Upper lobe of left lung (tissue), 6 donors: Measurements from ENCODE around the gene CYB561. TPM values are rescaled to one million over a fixed set of nuclear protein-coding genes. Genes with fewer than 3 reads are reported as not detected.
"Not testable (repeated sequence)": the region's sequence is repeated elsewhere in the genome, so short reads cannot be mapped to it uniquely, and the experiment has no call there.

Source experiments
- ATAC-seq, 2 donors: fragments of 200-7000 bp; cut with Tn5 transposase; one replicate each; pipeline ENCODE4 v1.9.1; 2022; ENCODE audit warnings: mild to moderate bottlenecking in 2 of 2, moderate library complexity in 2 of 2; ENCODE audit not compliant: low FRiP score in 2 of 2
- DNase-seq, 2 donors: peaks; one replicate each; pipeline ENCODE4 v3.0.0-alpha.2; 2019 to 2020
- H3K27ac ChIP-seq, 4 donors: fragments of 200-600 bp; sonication (generic); one replicate each; pipeline ENCODE4 v1.5.1; 2016 to 2019
- H3K27me3 ChIP-seq, 4 donors: fragments of 200-600 bp; sonication (generic); one replicate each; pipeline ENCODE4 v1.5.1; 2017 to 2019
- H3K36me3 ChIP-seq, 4 donors: fragments of 200-600 bp; sonication (generic); one replicate each; pipeline ENCODE4 v1.5.1; 2016 to 2019
- H3K4me1 ChIP-seq, 4 donors: fragments of 200-600 bp; sonication (generic); one replicate each; pipeline ENCODE4 v1.5.1; 2018 to 2019
- H3K4me3 ChIP-seq, 4 donors: fragments of 200-600 bp; sonication (generic); one replicate each; pipeline ENCODE4 v1.5.1; 2017 to 2019; ENCODE audit warnings: mild to moderate bottlenecking in 2 of 4, moderate library complexity in 1 of 4
- H3K9me3 ChIP-seq, 4 donors: fragments of 200-600 bp; sonication (generic); one replicate each; pipeline ENCODE4 v1.5.1; 2018 to 2019
- EP300 ChIP-seq, 4 donors: sonication (generic); formaldehyde crosslinking; IDR thresholded peaks; one replicate each; pipeline ENCODE4 v1.5.1; 2017; ENCODE audit warnings: antibody characterized with exemption in 4 of 4, control low read depth in 2 of 4
- POLR2A ChIP-seq, 4 donors: fragments of 450-650 bp; IDR thresholded peaks; one replicate each; pipeline ENCODE4 v1.5.1; 2016 to 2017; ENCODE audit warnings: antibody characterized with exemption in 4 of 4, mild to moderate bottlenecking in 2 of 4
- POLR2AphosphoS5 ChIP-seq, 2 donors: sonication (generic); formaldehyde crosslinking; IDR thresholded peaks; one replicate each; pipeline ENCODE4 v1.5.1; 2017; ENCODE audit warnings: antibody characterized with exemption in 2 of 2
- WGBS, 2 donors: methylation state at CpG; one replicate each; pipeline ENCODE4 v1.1.5; 2017 to 2018; 5-methylcytosine and 5-hydroxymethylcytosine counted together
- total RNA-seq, 6 donors: library from RNA; depleted of rRNA in 4 of 6; stranded (reverse); fragments of >200 nt in 4 of 6; gene quantifications; one replicate each; pipeline versions ENCODE4 v1.1.0 to v1.2.1, GENCODE V29; 2016 to 2021
- TF ChIP-seq, protein P1 (sequence below), 6 experiments: fragments of 450-650 bp in 4 of 6; fragments of 200-600 bp in 2 of 6; sonication (generic) in 2 of 6; IDR thresholded peaks; one replicate each; pipeline ENCODE4 v1.5.1; 2016 to 2019; ENCODE audit warnings: antibody characterized with exemption in 6 of 6
- donor health status: DM: no; HTN: no; CAD: no; lungs with moderate emphysema.
- donor health status: DM: no; HTN: yes; CAD: no; lungs with severe emphysema.

The CYB561 gene
- total RNA-seq, 6 donors from 2014 or later = 53.7 to 124 (median 64.4) TPM

DNA sequence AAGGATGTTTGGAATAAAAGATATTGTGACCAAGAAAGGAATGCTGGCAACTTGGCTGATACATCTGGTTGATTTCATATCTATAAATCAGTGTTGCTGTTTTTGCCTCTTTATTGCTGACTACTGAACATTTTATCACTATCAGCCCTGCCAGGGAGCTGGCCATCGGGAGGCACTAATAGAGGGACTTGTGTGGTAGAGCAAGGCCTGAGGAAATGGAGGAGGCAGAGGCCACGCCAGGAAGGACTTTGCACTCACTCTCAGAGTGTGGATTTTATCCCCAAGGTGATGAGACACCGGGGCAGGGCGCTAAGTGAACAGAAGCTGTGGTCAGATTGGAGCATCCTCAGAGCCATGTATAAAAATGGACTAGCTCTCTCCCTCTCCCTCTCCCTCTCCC lies 9.3 kb upstream of the CYB561 start:
- 45 to 54% methylated on average over 4 of the region's 4 CpGs for WGBS, 2 donors
- DNase-seq (no peak), ATAC-seq (no peak)
- Histone ChIP-seq H3K36me3 (no peaks in the 10 kb centered on the region), H3K27ac (no peak overlapping the region), H3K4me3 (no peak overlapping the region), H3K9me3 (no peaks in the 10 kb centered on the region), H3K27me3 (no peaks in the 10 kb centered on the region), H3K4me1 (peaks cover 4 to 11% (median 7%) of the 10 kb centered on the region in 4 donors)
- no peak for TF ChIP-seq POLR2AphosphoS5 (IDR thresholded peaks at IDR 0.05)
- TF ChIP-seq, protein P1, sequence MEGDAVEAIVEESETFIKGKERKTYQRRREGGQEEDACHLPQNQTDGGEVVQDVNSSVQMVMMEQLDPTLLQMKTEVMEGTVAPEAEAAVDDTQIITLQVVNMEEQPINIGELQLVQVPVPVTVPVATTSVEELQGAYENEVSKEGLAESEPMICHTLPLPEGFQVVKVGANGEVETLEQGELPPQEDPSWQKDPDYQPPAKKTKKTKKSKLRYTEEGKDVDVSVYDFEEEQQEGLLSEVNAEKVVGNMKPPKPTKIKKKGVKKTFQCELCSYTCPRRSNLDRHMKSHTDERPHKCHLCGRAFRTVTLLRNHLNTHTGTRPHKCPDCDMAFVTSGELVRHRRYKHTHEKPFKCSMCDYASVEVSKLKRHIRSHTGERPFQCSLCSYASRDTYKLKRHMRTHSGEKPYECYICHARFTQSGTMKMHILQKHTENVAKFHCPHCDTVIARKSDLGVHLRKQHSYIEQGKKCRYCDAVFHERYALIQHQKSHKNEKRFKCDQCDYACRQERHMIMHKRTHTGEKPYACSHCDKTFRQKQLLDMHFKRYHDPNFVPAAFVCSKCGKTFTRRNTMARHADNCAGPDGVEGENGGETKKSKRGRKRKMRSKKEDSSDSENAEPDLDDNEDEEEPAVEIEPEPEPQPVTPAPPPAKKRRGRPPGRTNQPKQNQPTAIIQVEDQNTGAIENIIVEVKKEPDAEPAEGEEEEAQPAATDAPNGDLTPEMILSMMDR (IDR thresholded peaks at IDR 0.05) = no peak
- no peak for TF ChIP-seq POLR2A (IDR thresholded peaks at IDR 0.05)
- no peak for TF ChIP-seq EP300 (IDR thresholded peaks at IDR 0.05)

DNA sequence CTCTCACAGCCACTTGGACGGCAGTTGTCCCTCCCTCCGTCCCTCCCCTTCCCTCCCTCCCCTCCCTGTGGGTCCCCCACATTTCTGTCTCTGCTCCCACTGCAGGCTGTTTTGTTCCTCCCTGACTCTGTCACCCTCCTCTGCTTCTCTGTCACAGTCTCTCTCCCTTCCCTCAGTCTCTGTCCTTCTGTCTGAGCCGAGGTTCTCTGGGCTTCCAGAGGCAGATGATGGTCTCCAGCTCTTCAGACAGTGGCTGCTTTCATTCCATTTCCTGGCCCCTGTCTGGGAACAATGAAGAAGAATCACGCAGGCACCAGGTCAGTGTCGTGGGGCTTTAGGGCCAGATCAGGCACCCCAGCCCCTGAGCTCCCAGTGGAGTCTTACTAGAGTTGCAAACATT lies 8.8 kb upstream of the CYB561 start:
- ATAC-seq (no peak), DNase-seq (no peak)
- no peak for TF ChIP-seq POLR2AphosphoS5 (IDR thresholded peaks at IDR 0.05)
- TF ChIP-seq, protein P1 (IDR thresholded peaks at IDR 0.05) = no peak
- no peak for TF ChIP-seq POLR2A (IDR thresholded peaks at IDR 0.05)
- no peak overlapping the region for H3K4me3 ChIP-seq
- peaks cover 9 to 11% (median 9%) of the 10 kb centered on the region in 4 donors for H3K4me1 ChIP-seq
- H3K27me3 ChIP-seq = no peaks in the 10 kb centered on the region
- no peaks in the 10 kb centered on the region for H3K9me3 ChIP-seq
- no peaks in the 10 kb centered on the region for H3K36me3 ChIP-seq
- WGBS, 2 donors = 47 to 55% methylated on average over 5 of the region's 5 CpGs
- peak overlapping the region in 1 of 4 donors; percentile 16 for H3K27ac ChIP-seq

DNA sequence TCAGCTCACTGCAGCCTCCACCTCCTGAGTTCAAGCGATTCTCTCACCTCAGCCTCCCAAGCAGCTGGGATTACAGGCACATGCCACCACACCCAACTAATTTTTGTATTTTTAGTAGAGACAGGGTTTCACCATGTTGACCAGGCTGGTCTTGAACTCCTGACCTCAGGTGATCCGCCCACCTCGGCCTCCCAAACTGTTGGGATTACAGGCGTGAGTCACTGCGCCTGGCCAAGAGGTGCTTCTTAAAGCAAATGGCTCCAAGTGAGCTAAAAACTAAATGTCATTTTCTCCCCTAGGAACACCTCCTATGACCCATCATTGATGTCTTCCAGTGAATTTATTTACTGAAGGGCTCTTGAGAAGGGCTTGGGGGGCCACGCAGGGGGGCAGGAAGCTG lies 8.3 kb upstream of the CYB561 start:
- DNase-seq, H3K27me3 ChIP-seq, ATAC-seq, H3K36me3 ChIP-seq, H3K9me3 ChIP-seq, H3K27ac ChIP-seq, H3K4me3 ChIP-seq: not testable (repeated sequence)
- WGBS, 2 donors = 82% methylated on average over 6 of the region's 6 CpGs
- H3K4me1 ChIP-seq = peaks cover 9 to 10% (median 10%) of the 10 kb centered on the region in 4 donors

DNA sequence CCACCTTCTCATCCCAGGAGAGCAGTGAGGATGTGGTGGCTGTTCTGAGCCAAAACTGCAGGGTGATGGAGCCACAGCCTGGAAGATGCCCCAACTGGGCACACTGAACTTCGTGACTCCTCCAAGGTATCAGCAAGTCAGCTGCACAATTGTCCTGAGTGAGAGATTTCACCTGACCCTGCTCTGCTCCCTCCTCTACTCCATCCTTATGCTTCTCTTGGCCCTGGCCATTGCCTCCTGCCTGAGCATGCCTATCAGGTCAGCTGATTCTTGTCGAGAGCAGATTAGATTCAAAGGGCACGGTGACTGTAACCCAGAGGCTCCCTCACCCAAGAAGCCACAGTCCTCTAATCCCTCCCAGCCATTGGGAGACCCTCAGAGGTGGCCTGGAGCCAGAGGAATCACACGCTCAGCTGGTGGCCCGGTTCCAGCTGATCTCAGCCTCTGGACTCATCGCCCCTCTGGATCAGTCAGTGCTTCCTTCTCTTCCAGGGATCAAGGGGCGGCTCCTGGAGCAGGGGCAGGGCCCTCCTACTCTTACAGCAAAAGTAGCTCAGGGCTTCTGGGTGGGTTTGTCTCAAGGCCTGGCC lies 7.0 kb upstream of the CYB561 start:
- ATAC-seq = peak in 1 of 2 donors; percentile 36
- TF ChIP-seq, protein P1 (IDR thresholded peaks at IDR 0.05) = no peak
- TF ChIP-seq EP300 (IDR thresholded peaks at IDR 0.05) = no peak
- TF ChIP-seq POLR2A (IDR thresholded peaks at IDR 0.05) = no peak
- no peak for DNase-seq
- Histone ChIP-seq H3K27me3 (no peaks in the 10 kb centered on the region), H3K9me3 (no peaks in the 10 kb centered on the region), H3K4me1 (peaks cover 11 to 22% (median 15%) of the 10 kb centered on the region in 4 donors), H3K27ac (no peak overlapping the region), H3K36me3 (no peaks in the 10 kb centered on the region), H3K4me3 (no peak overlapping the region)
- whole genome bisulfite sequencing, 2 donors = 85 to 93% methylated on average over 3 to 7 of the region's 7 CpGs

DNA sequence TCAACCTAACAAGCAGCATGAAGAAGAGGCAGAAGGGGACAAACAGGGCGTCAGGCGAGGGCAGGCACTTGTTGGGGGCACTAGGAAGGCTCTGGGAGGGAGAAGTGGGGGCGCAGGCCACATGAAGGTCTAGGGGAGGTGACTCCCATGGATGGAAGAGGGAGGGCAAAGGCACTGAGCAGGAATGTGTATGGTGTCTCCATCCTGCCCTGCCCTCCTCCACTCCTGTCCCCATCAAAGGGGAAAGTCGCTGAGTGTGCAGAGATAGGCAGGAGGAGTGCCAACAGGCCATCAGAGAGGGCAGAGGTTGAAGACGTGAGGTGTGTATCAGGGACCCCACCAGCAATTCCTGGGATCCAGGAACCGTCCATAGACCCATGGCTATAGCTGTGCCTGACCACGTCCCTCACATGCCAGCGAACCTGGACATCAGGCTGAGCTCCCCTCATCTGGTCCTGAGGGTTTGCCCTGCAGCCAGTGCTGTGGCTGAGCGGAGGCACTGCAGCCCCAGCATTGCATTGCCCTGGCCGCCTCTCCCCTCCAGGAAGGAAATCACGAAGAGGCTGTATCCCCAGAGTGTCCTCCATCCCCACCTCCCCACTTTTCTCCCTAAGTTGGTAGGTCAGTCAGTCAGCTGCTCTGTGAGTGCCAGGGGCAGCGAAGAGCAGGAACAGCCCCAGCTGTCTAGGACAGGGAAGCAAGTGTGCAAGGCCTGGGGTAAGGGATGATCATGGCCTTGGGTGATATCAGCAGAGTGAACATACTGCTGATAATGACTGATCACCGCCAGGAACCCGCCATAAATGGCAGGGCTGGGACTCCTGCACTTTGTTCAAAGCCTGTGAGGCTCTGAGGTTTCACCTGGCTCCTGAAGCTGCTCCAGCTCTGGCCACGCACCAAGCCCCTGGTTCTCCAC lies 6.2 kb upstream of the CYB561 start:
- DNase-seq = no peak
- 88 to 89% methylated on average over 8 to 15 of the region's 15 CpGs for WGBS, 2 donors

More for the DNA sequence above, 6.2 kb upstream of the CYB561 start:
- H3K36me3 ChIP-seq = no peaks in the 10 kb centered on the region
- peaks cover 19 to 29% (median 23%) of the 10 kb centered on the region in 4 donors for H3K4me1 ChIP-seq
- no peak overlapping the region for H3K27ac ChIP-seq
- no peaks in the 10 kb centered on the region for H3K9me3 ChIP-seq
- no peak for TF ChIP-seq EP300 (IDR thresholded peaks at IDR 0.05)
- no peak for TF ChIP-seq POLR2AphosphoS5 (IDR thresholded peaks at IDR 0.05)
- TF ChIP-seq, protein P1 (IDR thresholded peaks at IDR 0.05) = no peak
- H3K4me3 ChIP-seq = no peak overlapping the region
- ATAC-seq = peak in 1 of 2 donors; percentile 11
- no peaks in the 10 kb centered on the region for H3K27me3 ChIP-seq
